K562 (cell line): Measurements from ENCODE around the gene VSX2. TPM values are rescaled to one million over a fixed set of nuclear protein-coding genes. Genes with fewer than 3 reads are reported as not detected.
A peak's percentile ranks its signal among the peaks of the same experiment; 100 is the strongest.

Experiments used
- ATAC-seq: fragments of 200-7000 bp; cut with Tn5 transposase; 3 replicates; pipeline ENCODE4 v1.9.1; 2020; ENCODE audit warnings: moderate library complexity
- BruUV-seq: library from RNA; stranded (reverse); fragments of 400-500 nt; replicated peaks from 2 replicates; lab custom pipeline; 2021; lab: Mats Ljungman, UMichigan
- CTCF ChIA-PET: fragments of 300-600 bp; formaldehyde crosslinking; extraction: SDS; loops from one replicate; lab custom pipeline; 2021; ENCODE audit warnings: low intra/inter-chr PET ratio; lab: Yijun Ruan, JAX
- POLR2A ChIA-PET: fragments of 300-600, 350-650 bp; sonication (Branson Sonifier 250); formaldehyde crosslinking; extraction: SDS; loops from one replicate; lab custom pipeline; 2021; ENCODE audit warnings: antibody characterized with exemption, inconsistent platforms; lab: Yijun Ruan, JAX
- DNase-seq, 4 experiments: peaks; one replicate each; pipeline versions ENCODE4 v3.0.0 to v3.0.0-alpha.2; 2011 to 2018; ENCODE audit warnings: low spot score in 3 of 4, mixed read lengths in 3 of 4; ENCODE audit errors: extremely low read depth in 1 of 4
- FAIRE-seq: peaks from 2 replicates; lab custom pipeline; 2011; peaks lifted over from hg19 to GRCh38; lab: Jason Lieb, UNC
- H2AFZ ChIP-seq: 2 replicates; pipeline ENCODE4 v1.6.0; 2011; ENCODE audit warnings: low read depth, low read length, control low read depth, inconsistent platforms
- H3K27ac ChIP-seq: fragments of 200-600 bp; 3 replicates; pipeline ENCODE4 v1.8.0; 2011; ENCODE audit warnings: low read depth, mild to moderate bottlenecking, control low read depth, inconsistent platforms, low read length, moderate library complexity, mixed read lengths; ENCODE audit errors: extremely low read depth
- H3K27me3 ChIP-seq, 2 experiments: fragments of 300-600 bp in 1 of 2; 2 replicates in 1 of 2; 3 replicates in 1 of 2; pipeline versions ENCODE4 v1.6.0 to v1.8.0; 2011; ENCODE audit warnings: inconsistent platforms in 2 of 2, low read length in 2 of 2, mild to moderate bottlenecking in 1 of 2, mixed read lengths in 1 of 2, moderate library complexity in 1 of 2; ENCODE audit not compliant: control insufficient read depth in 2 of 2, insufficient read depth in 2 of 2
- H3K36me3 ChIP-seq: fragments of 300-600 bp; 3 replicates; pipeline ENCODE4 v1.8.0; 2011; ENCODE audit warnings: mild to moderate bottlenecking, low read length, inconsistent platforms; ENCODE audit not compliant: control insufficient read depth, insufficient read depth
- H3K4me1 ChIP-seq, 2 experiments: fragments of 200-600 bp in 1 of 2; replicated peaks in 1 of 2; 2 replicates in 1 of 2; 3 replicates in 1 of 2; pipeline versions ENCODE4 v1.5.1 to v1.8.0; 2011; ENCODE audit warnings: inconsistent platforms in 2 of 2, low read length in 2 of 2, mild to moderate bottlenecking in 1 of 2, mixed read lengths in 1 of 2, moderate library complexity in 1 of 2; ENCODE audit not compliant: control insufficient read depth in 2 of 2, insufficient read depth in 2 of 2
- H3K4me2 ChIP-seq: 2 replicates; pipeline ENCODE4 v1.6.1; 2011; ENCODE audit warnings: low read length, control low read depth, inconsistent platforms, mixed read lengths; ENCODE audit not compliant: insufficient read depth
- H3K4me3 ChIP-seq: fragments of 200-600 bp; sonication (generic), shearing (Covaris generic); 2 replicates; pipeline ENCODE4 v1.5.1; 2016; ENCODE audit warnings: control low read depth, inconsistent platforms
- H3K79me2 ChIP-seq: fragments of 200-600 bp; 3 replicates; pipeline ENCODE4 v1.8.0; 2011; ENCODE audit warnings: low read length, inconsistent platforms; ENCODE audit not compliant: control insufficient read depth, insufficient read depth
- H3K9ac ChIP-seq, 2 experiments: 2 replicates each; pipeline versions ENCODE4 v1.6.0 to v1.6.1; 2011; ENCODE audit warnings: low read depth in 2 of 2, low read length in 2 of 2, control low read depth in 1 of 2, inconsistent platforms in 1 of 2, mild to moderate bottlenecking in 1 of 2, mixed read lengths in 1 of 2; ENCODE audit not compliant: insufficient read depth in 1 of 2
- H3K9me1 ChIP-seq: one replicate; pipeline ENCODE4 v1.6.0; 2011; ENCODE audit warnings: inconsistent platforms, mild to moderate bottlenecking, low read length, moderate library complexity; ENCODE audit not compliant: control insufficient read depth, insufficient read depth
- H3K9me3 ChIP-seq: replicated peaks from 2 replicates; pipeline ENCODE4 v1.5.1; 2011; ENCODE audit warnings: low read depth, low read length, inconsistent platforms; ENCODE audit not compliant: control insufficient read depth, insufficient read depth
- H4K20me1 ChIP-seq: replicated peaks from 2 replicates; pipeline ENCODE4 v1.6.1; 2011; ENCODE audit warnings: low read length, inconsistent platforms, mixed read lengths; ENCODE audit not compliant: control insufficient read depth, insufficient read depth
- ADNP ChIP-seq: fragments of 200-800 bp; sonication (Bioruptor generic); IDR thresholded peaks from 2 replicates; pipeline ENCODE4 v1.6.1; 2016; ENCODE audit warnings: missing genetic modification characterization, missing compliant biosample characterization
- CBX8 ChIP-seq: fragments of 200-600 bp; sonication (generic); IDR thresholded peaks from 2 replicates; pipeline ENCODE4 v1.6.1; 2012; ENCODE audit warnings: borderline replicate concordance, mixed run types, low read depth, mild to moderate bottlenecking, moderate library complexity, mixed read lengths, low read length, control low read depth, inconsistent platforms; ENCODE audit not compliant: poor library complexity, severe bottlenecking; ENCODE audit errors: extremely low read depth
- ELF4 ChIP-seq: fragments of 450-650 bp; formaldehyde crosslinking; IDR thresholded peaks from 2 replicates; pipeline ENCODE4 v1.4.0; 2022; ENCODE audit warnings: missing genetic modification characterization
- FOXJ3 ChIP-seq: sonication (generic); formaldehyde crosslinking; IDR thresholded peaks from 2 replicates; pipeline ENCODE4 v1.4.0; 2020; ENCODE audit warnings: mild to moderate bottlenecking, missing genetic modification reagents
- HDAC8 ChIP-seq: fragments of 450-650 bp; IDR thresholded peaks from 2 replicates; pipeline ENCODE4 v1.6.1; 2016; ENCODE audit warnings: mild to moderate bottlenecking, missing genetic modification characterization, moderate library complexity, missing compliant biosample characterization
- HMG20B ChIP-seq: fragments of 250-450 bp; sonication (Bioruptor Pico); IDR thresholded peaks from 2 replicates; pipeline ENCODE4 v1.5.0; 2021; ENCODE audit warnings: mild to moderate bottlenecking
- KLF10 ChIP-seq: fragments of 250-450 bp; sonication (Bioruptor Pico); IDR thresholded peaks from 2 replicates; pipeline ENCODE4 v1.6.1; 2021; ENCODE audit warnings: matching md5 sums
- ZNF583 ChIP-seq: fragments of 250-450 bp; sonication (Bioruptor Pico); IDR thresholded peaks from 2 replicates; pipeline ENCODE4 v1.4.0; 2020
- WGBS: fragments of 100-300 bp; shearing (Covaris generic); methylation state at CpG from one replicate; pipeline ENCODE4 v1.1.6; 2016; ENCODE audit warnings: low coverage, mixed read lengths; ENCODE audit not compliant: insufficient coverage; ENCODE audit errors: missing lambda C conversion rate; 5-methylcytosine and 5-hydroxymethylcytosine counted together
- in situ Hi-C: fragments of 300-500 bp; cut with MboI; formaldehyde crosslinking; loops from 4 replicates; pipeline ENCODE4 v1.15.0; 2018; ENCODE audit warnings: inconsistent platforms, mixed read lengths
- intact Hi-C: fragments of 100-400 bp; cut with micrococcal nuclease; formaldehyde crosslinking; loops from 2 replicates; pipeline ENCODE4 v1.14.2; 2022
- polyA plus RNA-seq, 8 experiments: library from polyadenylated mRNA; depleted of rRNA in 4 of 8; stranded (reverse) in 5 of 8; unstranded in 3 of 8; fragments of >200 nt; fragmentation: Nextera tagmentation in 2 of 8; fragmentation: Illumina TruSeq in 1 of 8; extraction: Ambion mirVana in 2 of 8; extraction: Trizol in 1 of 8; gene quantifications; 2 replicates each; pipeline versions ENCODE4 v1.2.1 to v1.2.3, GENCODE V29; 2011 to 2014; ENCODE audit warnings: inconsistent platforms in 1 of 8, missing spikeins in 1 of 8
- total RNA-seq, 7 experiments: library from RNA; depleted of rRNA in 6 of 7; stranded (reverse); fragments of >200 nt in 6 of 7; fragmentation: Illumina TruSeq in 2 of 7; extraction: Trizol in 2 of 7; gene quantifications; 2 replicates each; pipeline versions ENCODE4 v1.2.1 to v1.2.3, GENCODE V29; 2011 to 2021; ENCODE audit warnings: low replicate concordance in 1 of 7

VSX2 gene
- total and polyA plus RNA-seq, 9 of the 15 experiments (the other 6 are each of a cell fraction or from before 2014, with no cell fraction given) = 0.04 TPM; not detected in 8

- intact Hi-C loops = no loop called here
- H3K4me1 ChIP-seq = peaks cover 0 to 14% of the 10 kb centered on the region in 2 experiments; a peak in 2 of 5 replicates
- H2AFZ ChIP-seq = no peak overlapping the region
- ChIA-PET POLR2A (no interaction called here), CTCF (no interaction called here)
- no peaks in the 10 kb centered on the region for H3K9me3 ChIP-seq
- H3K27me3 ChIP-seq = peaks cover 21 to 62% of the 10 kb centered on the region in 2 experiments
- no peaks in the 10 kb centered on the region for H4K20me1 ChIP-seq
- H3K79me2 ChIP-seq = no peaks in the 10 kb centered on the region
- no peak overlapping the region for H3K9ac ChIP-seq
- H3K27ac ChIP-seq = no peak overlapping the region
- no peaks in the 10 kb centered on the region for H3K36me3 ChIP-seq
- TF ChIP-seq ZNF583 (CRISPR knock-in tag) (no peak), ELF4 (CRISPR knock-in tag) (no peak), HDAC8 (tag) (no peak), CBX8 (peak; percentile 40), HMG20B (no peak), FOXJ3 (no peak), KLF10 (CRISPR knock-in tag) (no peak), ADNP (tag) (no peak)
- no TSS peak for BruUV-seq
- no peak overlapping the region for H3K4me2 ChIP-seq
- 17% methylated on average over 24 of the region's 80 CpGs for WGBS
- DNase-seq (no peak), FAIRE-seq (no peak), ATAC-seq (no peak)
- H3K4me3 ChIP-seq = no peak overlapping the region
- in situ Hi-C loops = loop anchor here (5.0 kb wide), 1 partner anchor 124 kb away; no protein-coding TSS in a partner anchor
- H3K9me1 ChIP-seq = no peaks in the 10 kb centered on the region
Observed at GRCh38 chr14:74240794-74241651, 1.8 kb downstream of the VSX2 start.
